K562 treated with DMSO at 1 percent for 48 hours (cell line): ENCODE data around the gene TTC28. TPM values are rescaled to one million over a fixed set of nuclear protein-coding genes. Genes with fewer than 3 reads are reported as not detected.

Experiments used
- total RNA-seq: library from RNA; unstranded; fragments of 300-600 nt; gene quantifications from 2 replicates; pipeline ENCODE4 v1.2.3, GENCODE V29; 2022; ENCODE audit warnings: low replicate concordance; ENCODE audit errors: extremely low read depth

TTC28 gene
- total RNA-seq: not detected in 2 replicates

DNA sequence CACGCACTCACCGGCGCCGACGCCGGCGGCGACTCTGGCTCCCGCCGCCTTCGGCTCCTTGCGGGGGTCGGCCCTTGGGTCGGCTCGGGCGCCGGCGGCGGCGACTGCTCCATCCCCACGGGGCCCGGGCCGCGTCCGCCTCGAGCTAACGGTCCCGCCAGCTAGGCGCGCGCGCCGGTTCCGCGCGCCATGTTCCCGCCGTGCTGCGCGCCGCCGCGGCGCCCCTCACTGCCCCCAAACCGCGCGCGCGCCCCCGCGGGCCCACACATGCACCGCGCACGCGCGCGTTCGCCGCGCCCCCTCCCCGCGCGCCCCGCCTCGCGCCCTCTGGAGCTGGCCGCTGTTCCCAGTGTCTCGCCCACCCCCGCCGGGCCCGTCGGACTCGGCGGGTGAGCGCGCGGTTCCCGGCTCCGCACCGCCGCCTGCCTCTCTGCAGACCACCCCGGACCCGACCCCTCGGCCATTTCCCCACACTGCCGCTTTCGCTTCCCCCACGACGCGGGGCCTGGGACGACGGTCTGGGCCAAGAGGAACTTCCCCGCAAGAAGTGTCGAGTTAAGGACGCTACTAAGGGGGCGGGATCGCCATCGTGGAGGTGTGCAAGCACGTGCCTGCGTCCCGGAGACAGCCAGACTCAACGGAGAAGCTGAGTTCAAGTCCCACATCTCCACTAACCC lies at the start of gene TTC28:
TSS of gene TTC28 (minus strand) at position 230 of the 677 bp plus-strand sequence. CDS start at position 113, 117 bp downstream.

Other genes starting within 250 kb of the TTC28 start
- gene CHEK2, start 62.0 kb upstream of the TTC28 start, total RNA-seq: not detected in 2 replicates
- not detected in 2 replicates for gene HSCB, start 62.2 kb upstream of the TTC28 start, total RNA-seq
- gene CCDC117, start 92.9 kb upstream of the TTC28 start, total RNA-seq: not detected in 2 replicates
- not detected in 2 replicates for gene XBP1, start 120.7 kb upstream of the TTC28 start, total RNA-seq
- gene ZNRF3, start 203.7 kb upstream of the TTC28 start, total RNA-seq: not detected in 2 replicates